Endothelial cell of umbilical vein (primary cell): ENCODE data around the gene TENT4A. TPM values are rescaled to one million over a fixed set of nuclear protein-coding genes. Genes with fewer than 3 reads are reported as not detected.

ENCODE experiments used
- BruUV-seq: library from RNA; stranded (reverse); fragments of 400-500 nt; replicated peaks from 2 replicates; lab custom pipeline; 2021; lab: Mats Ljungman, UMichigan
- CTCF ChIA-PET: fragments of 300-600, 350-600 bp; sonication (Branson Sonifier 250); formaldehyde crosslinking; loops from one replicate; lab custom pipeline; 2021; ENCODE audit warnings: antibody characterized with exemption, inconsistent platforms; lab: Charles Lee
- POLR2A ChIA-PET: fragments of 300-600, 350-600 bp; sonication (Branson Sonifier 250); formaldehyde crosslinking; loops from one replicate; lab custom pipeline; 2021; ENCODE audit warnings: antibody characterized with exemption, inconsistent platforms; lab: Charles Lee
- DNase-seq: peaks from one replicate; pipeline ENCODE4 v3.0.0-alpha.2; 2011; ENCODE audit warnings: low read depth, low spot score
- FAIRE-seq: peaks from 2 replicates; lab custom pipeline; 2011; peaks lifted over from hg19 to GRCh38; lab: Jason Lieb, UNC
- H2AFZ ChIP-seq: 2 replicates; pipeline ENCODE4 v1.6.0; 2012; ENCODE audit warnings: low read depth, low read length, control low read depth, inconsistent platforms
- H3K27ac ChIP-seq: 2 replicates; pipeline ENCODE4 v1.5.1; 2011; ENCODE audit warnings: low read depth, mild to moderate bottlenecking, control low read depth, low read length, moderate library complexity; ENCODE audit not compliant: insufficient read depth
- H3K27me3 ChIP-seq, 2 experiments: 2 replicates each; pipeline versions ENCODE4 v1.6.0 to v1.6.1; 2011; ENCODE audit warnings: low read length in 2 of 2, mixed read lengths in 1 of 2; ENCODE audit not compliant: control insufficient read depth in 2 of 2, insufficient read depth in 2 of 2
- H3K36me3 ChIP-seq, 2 experiments: 2 replicates in 1 of 2; 3 replicates in 1 of 2; pipeline ENCODE4 v1.5.1; 2011; ENCODE audit warnings: low read length in 2 of 2, mild to moderate bottlenecking in 1 of 2, moderate library complexity in 1 of 2; ENCODE audit not compliant: control insufficient read depth in 2 of 2, insufficient read depth in 2 of 2; ENCODE audit errors: extremely low read depth in 1 of 2
- H3K4me1 ChIP-seq: 3 replicates; pipeline ENCODE4 v1.5.1; 2011; ENCODE audit warnings: mild to moderate bottlenecking, low read length; ENCODE audit not compliant: control insufficient read depth, insufficient read depth; ENCODE audit errors: extremely low read depth
- H3K4me2 ChIP-seq: 2 replicates; pipeline ENCODE4 v1.6.1; 2011; ENCODE audit warnings: low read length, control low read depth, mixed read lengths; ENCODE audit not compliant: insufficient read depth
- H3K4me3 ChIP-seq, 3 experiments: fragments of 200-600 bp in 1 of 3; sonication (generic), shearing (Covaris generic) in 1 of 3; replicated peaks in 1 of 3; 2 replicates each; pipeline ENCODE4 v1.5.1; 2011 to 2016; ENCODE audit warnings: control low read depth in 3 of 3, low read length in 3 of 3, mild to moderate bottlenecking in 2 of 3, inconsistent platforms in 1 of 3, low read depth in 1 of 3, moderate library complexity in 1 of 3; ENCODE audit not compliant: insufficient read depth in 1 of 3
- H3K79me2 ChIP-seq: 2 replicates; pipeline ENCODE4 v1.6.0; 2012; ENCODE audit warnings: low read length, inconsistent platforms; ENCODE audit not compliant: control insufficient read depth, insufficient read depth
- H3K9ac ChIP-seq: replicated peaks from 2 replicates; pipeline ENCODE3; 2011; ENCODE audit warnings: low read length, control low read depth; ENCODE audit not compliant: insufficient read depth; ENCODE audit errors: extremely low read depth
- H3K9me1 ChIP-seq: replicated peaks from 3 replicates; pipeline ENCODE4 v1.6.0; 2011; ENCODE audit warnings: mild to moderate bottlenecking, low read length; ENCODE audit not compliant: control insufficient read depth, insufficient read depth; ENCODE audit errors: extremely low read depth
- H3K9me3 ChIP-seq: replicated peaks from 2 replicates; pipeline ENCODE4 v1.5.1; 2012; ENCODE audit warnings: low read length, inconsistent platforms; ENCODE audit not compliant: control insufficient read depth, insufficient read depth
- H4K20me1 ChIP-seq: replicated peaks from 2 replicates; pipeline ENCODE3; 2011; ENCODE audit warnings: mild to moderate bottlenecking, low read length; ENCODE audit not compliant: control insufficient read depth, insufficient read depth; ENCODE audit errors: extremely low read depth
- EZH2 ChIP-seq: IDR thresholded peaks from 2 replicates; pipeline ENCODE4 v1.6.1; 2012; ENCODE audit warnings: borderline replicate concordance, low read depth, mild to moderate bottlenecking, moderate library complexity, low read length, inconsistent platforms; ENCODE audit not compliant: severe bottlenecking
- FOS ChIP-seq: IDR thresholded peaks from 2 replicates; pipeline ENCODE4 v1.6.1; 2011; ENCODE audit warnings: mild to moderate bottlenecking, low read length, moderate library complexity, borderline replicate concordance; ENCODE audit not compliant: insufficient read depth
- GATA2 ChIP-seq: IDR thresholded peaks from 2 replicates; pipeline ENCODE4 v1.7.0; 2011; ENCODE audit warnings: low read depth, mild to moderate bottlenecking, moderate library complexity, mixed read lengths, low read length; ENCODE audit not compliant: insufficient read length, insufficient read depth
- JUN ChIP-seq: IDR thresholded peaks from 2 replicates; pipeline ENCODE4 v1.6.1; 2011; ENCODE audit warnings: borderline replicate concordance, low read depth; ENCODE audit not compliant: insufficient read length, insufficient read depth
- MYC ChIP-seq: IDR thresholded peaks from one replicate; pipeline ENCODE4 v1.6.1; 2011; ENCODE audit warnings: mild to moderate bottlenecking, low read depth, low read length
- POLR2A ChIP-seq: IDR thresholded peaks from 2 replicates; pipeline ENCODE4 v1.6.1; 2012; ENCODE audit warnings: low read depth, mild to moderate bottlenecking, control low read depth, low read length
- POLR2AphosphoS5 ChIP-seq: IDR thresholded peaks from 2 replicates; pipeline ENCODE4 v1.6.1; 2012; ENCODE audit warnings: low read depth, mild to moderate bottlenecking, control low read depth, low read length, moderate library complexity; ENCODE audit not compliant: insufficient read depth
- dilution Hi-C: fragments of 300-500 bp; cut with MboI; formaldehyde crosslinking; loops from one replicate; pipeline ENCODE4 v1.15.0; 2019; ENCODE audit warnings: low sequenced_read_pairs; ENCODE audit not compliant: extremely low pct_ligation_motif_present
- intact Hi-C: fragments of 100-400 bp; cut with micrococcal nuclease; formaldehyde crosslinking; loops from one replicate; pipeline ENCODE4 v1.10.0; 2022
- polyA plus RNA-seq, 4 experiments: library from polyadenylated mRNA; depleted of rRNA in 3 of 4; stranded (reverse) in 3 of 4; unstranded in 1 of 4; fragments of >200 nt; gene quantifications; 2 replicates each; pipeline versions ENCODE4 v1.2.1 to v1.2.3, GENCODE V29; 2011 to 2012; ENCODE audit warnings: missing spikeins in 1 of 4
- total RNA-seq: library from RNA; stranded (reverse); gene quantifications from 2 replicates; pipeline ENCODE4 v1.2.3, GENCODE V29; 2021
- TF ChIP-seq, protein P1 (sequence below): IDR thresholded peaks from 2 replicates; pipeline ENCODE4 v1.6.1; 2011; ENCODE audit not compliant: insufficient read depth, insufficient read length
- TF ChIP-seq, protein P2 (sequence below), 2 donors: IDR thresholded peaks; 1 replicate in 1 of 2; 2 replicates in 1 of 2; pipeline ENCODE4 v1.5.1; 2011; ENCODE audit warnings: low read length in 2 of 2, mild to moderate bottlenecking in 2 of 2, moderate library complexity in 2 of 2, control low read depth in 1 of 2, inconsistent platforms in 1 of 2, low read depth in 1 of 2; ENCODE audit not compliant: insufficient read depth in 1 of 2; ENCODE audit errors: extremely low read depth in 1 of 2

TENT4A gene
- total and polyA plus RNA-seq, 2 donors (not counting 3 experiments of a cell fraction or from before 2014, with no cell fraction given): 10.2 to 35.4 TPM

DNA sequence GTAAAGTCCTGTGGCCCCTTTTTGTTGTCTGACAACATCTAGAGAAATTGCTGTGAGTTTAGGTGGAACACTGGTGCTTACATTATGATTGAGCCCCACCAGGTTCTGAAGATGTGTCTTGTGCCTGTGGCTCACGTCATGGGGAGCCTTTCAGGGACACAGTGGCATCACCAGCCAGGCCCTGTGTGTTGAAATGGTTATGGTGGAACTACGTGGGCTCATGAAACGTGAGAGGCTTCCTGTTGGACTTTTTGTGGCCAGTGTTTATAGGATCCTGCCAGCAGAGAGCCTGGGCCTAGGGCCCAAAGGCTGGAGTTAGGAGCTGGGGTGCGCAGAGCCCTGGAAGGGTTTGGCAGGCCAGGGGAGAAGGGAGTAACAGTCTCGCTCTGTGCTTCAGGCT, 46.8 kb downstream of the TENT4A start:
- no peak overlapping the region for H3K4me3 ChIP-seq
- CTCF ChIA-PET: interaction anchor here (1.0 to 1.4 kb wide), 2 partner anchors 15 to 1058 kb away, joined by 3 read pairs; no protein-coding TSS in a partner anchor
- no peak overlapping the region for H3K9ac ChIP-seq
- no peak overlapping the region for H3K27ac ChIP-seq
- DNase-seq: no peak
- H3K9me3 ChIP-seq: no peaks in the 10 kb centered on the region
- intact Hi-C loops (loop anchor here (10.0 kb wide), 1 partner anchor 1095 kb away; the partner anchor contains the start of gene CFAP90), dilution Hi-C loops (no loop called here)
- H4K20me1 ChIP-seq: no peaks in the 10 kb centered on the region
- POLR2A ChIA-PET: no interaction called here
- no peaks in the 10 kb centered on the region for H3K4me1 ChIP-seq
- peaks cover 6 to 13% of the 10 kb centered on the region in 2 experiments for H3K36me3 ChIP-seq
- H3K4me2 ChIP-seq: no peak overlapping the region
- TF ChIP-seq GATA2 (no peak), EZH2 (no peak), POLR2A (no peak), MYC (no peak), JUN (no peak), POLR2AphosphoS5 (no peak), FOS (no peak)
- TF ChIP-seq, protein P1, sequence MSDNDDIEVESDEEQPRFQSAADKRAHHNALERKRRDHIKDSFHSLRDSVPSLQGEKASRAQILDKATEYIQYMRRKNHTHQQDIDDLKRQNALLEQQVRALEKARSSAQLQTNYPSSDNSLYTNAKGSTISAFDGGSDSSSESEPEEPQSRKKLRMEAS: no peak
- TF ChIP-seq, protein P2, sequence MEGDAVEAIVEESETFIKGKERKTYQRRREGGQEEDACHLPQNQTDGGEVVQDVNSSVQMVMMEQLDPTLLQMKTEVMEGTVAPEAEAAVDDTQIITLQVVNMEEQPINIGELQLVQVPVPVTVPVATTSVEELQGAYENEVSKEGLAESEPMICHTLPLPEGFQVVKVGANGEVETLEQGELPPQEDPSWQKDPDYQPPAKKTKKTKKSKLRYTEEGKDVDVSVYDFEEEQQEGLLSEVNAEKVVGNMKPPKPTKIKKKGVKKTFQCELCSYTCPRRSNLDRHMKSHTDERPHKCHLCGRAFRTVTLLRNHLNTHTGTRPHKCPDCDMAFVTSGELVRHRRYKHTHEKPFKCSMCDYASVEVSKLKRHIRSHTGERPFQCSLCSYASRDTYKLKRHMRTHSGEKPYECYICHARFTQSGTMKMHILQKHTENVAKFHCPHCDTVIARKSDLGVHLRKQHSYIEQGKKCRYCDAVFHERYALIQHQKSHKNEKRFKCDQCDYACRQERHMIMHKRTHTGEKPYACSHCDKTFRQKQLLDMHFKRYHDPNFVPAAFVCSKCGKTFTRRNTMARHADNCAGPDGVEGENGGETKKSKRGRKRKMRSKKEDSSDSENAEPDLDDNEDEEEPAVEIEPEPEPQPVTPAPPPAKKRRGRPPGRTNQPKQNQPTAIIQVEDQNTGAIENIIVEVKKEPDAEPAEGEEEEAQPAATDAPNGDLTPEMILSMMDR (IDR thresholded peaks at IDR 0.05; ENCODE audit: extremely low read depth in 1 of 2, insufficient read depth in 1 of 2, low read depth in 1 of 2, low read length in 2 of 2): no peak
- no TSS peak for BruUV-seq
- FAIRE-seq: no peak
- no peaks in the 10 kb centered on the region for H3K9me1 ChIP-seq
- no peaks in the 10 kb centered on the region for H3K79me2 ChIP-seq
- no peaks in the 10 kb centered on the region for H3K27me3 ChIP-seq
- H2AFZ ChIP-seq: no peak overlapping the region
